Tibial nerve (tissue), 4 donors: ENCODE measurements around the gene ASB10. TPM values are rescaled to one million over a fixed set of nuclear protein-coding genes. Genes with fewer than 3 reads are reported as not detected.

ENCODE experiments used
- DNase-seq, 2 donors: peaks; one replicate each; pipeline ENCODE4 v3.0.0-alpha.2; 2019; ENCODE audit warnings: low spot score in 2 of 2
- H3K27ac ChIP-seq, 4 donors: fragments of 200-600 bp; sonication (generic) in 3 of 4; one replicate each; pipeline ENCODE4 v1.5.1; 2017 to 2019; ENCODE audit warnings: mild to moderate bottlenecking in 1 of 4
- H3K27me3 ChIP-seq, 2 donors: fragments of 200-600 bp; sonication (generic) in 1 of 2; one replicate each; pipeline versions ENCODE4 v1.5.1 to v1.6.0; 2017 to 2019
- H3K36me3 ChIP-seq, 3 donors: fragments of 200-600 bp; sonication (generic); one replicate each; pipeline ENCODE4 v1.5.1; 2018 to 2019
- H3K4me1 ChIP-seq, 4 donors: fragments of 200-600 bp; sonication (generic) in 3 of 4; one replicate each; pipeline ENCODE4 v1.5.1; 2017 to 2019
- H3K4me3 ChIP-seq, 4 donors: fragments of 200-600 bp; sonication (generic) in 3 of 4; one replicate each; pipeline ENCODE4 v1.5.1; 2017 to 2019; ENCODE audit warnings: mild to moderate bottlenecking in 1 of 4, moderate library complexity in 1 of 4
- H3K9me3 ChIP-seq, 4 donors: fragments of 200-600 bp; sonication (generic) in 3 of 4; one replicate each; pipeline ENCODE4 v1.5.1; 2017 to 2019
- EP300 ChIP-seq, 2 donors: sonication (generic); formaldehyde crosslinking; IDR thresholded peaks; one replicate each; pipeline ENCODE4 v1.6.1; 2017; ENCODE audit warnings: antibody characterized with exemption in 2 of 2, mild to moderate bottlenecking in 1 of 2
- POLR2A ChIP-seq, 2 donors: fragments of 450-650 bp; IDR thresholded peaks; one replicate each; pipeline ENCODE4 v1.6.1; 2017; ENCODE audit warnings: antibody characterized with exemption in 2 of 2, mild to moderate bottlenecking in 2 of 2, moderate library complexity in 2 of 2
- WGBS, 2 donors: methylation state at CpG; one replicate each; pipeline ENCODE4 v1.1.5; 2018; 5-methylcytosine and 5-hydroxymethylcytosine counted together
- total RNA-seq, 4 donors: library from RNA; depleted of rRNA; stranded (reverse); fragments of >200 nt; gene quantifications; one replicate each; pipeline ENCODE4 v1.1.0, GENCODE V29; 2016
- TF ChIP-seq, protein P1 (sequence below), 5 experiments: fragments of 200-600 bp in 3 of 5; fragments of 450-650 bp in 2 of 5; sonication (generic) in 3 of 5; IDR thresholded peaks; one replicate each; pipeline ENCODE4 v1.5.1; 2016 to 2019; ENCODE audit warnings: antibody characterized with exemption in 5 of 5, mild to moderate bottlenecking in 3 of 5, moderate library complexity in 2 of 5

Gene ASB10
- total RNA-seq, 4 donors from 2014 or later: not detected

DNA sequence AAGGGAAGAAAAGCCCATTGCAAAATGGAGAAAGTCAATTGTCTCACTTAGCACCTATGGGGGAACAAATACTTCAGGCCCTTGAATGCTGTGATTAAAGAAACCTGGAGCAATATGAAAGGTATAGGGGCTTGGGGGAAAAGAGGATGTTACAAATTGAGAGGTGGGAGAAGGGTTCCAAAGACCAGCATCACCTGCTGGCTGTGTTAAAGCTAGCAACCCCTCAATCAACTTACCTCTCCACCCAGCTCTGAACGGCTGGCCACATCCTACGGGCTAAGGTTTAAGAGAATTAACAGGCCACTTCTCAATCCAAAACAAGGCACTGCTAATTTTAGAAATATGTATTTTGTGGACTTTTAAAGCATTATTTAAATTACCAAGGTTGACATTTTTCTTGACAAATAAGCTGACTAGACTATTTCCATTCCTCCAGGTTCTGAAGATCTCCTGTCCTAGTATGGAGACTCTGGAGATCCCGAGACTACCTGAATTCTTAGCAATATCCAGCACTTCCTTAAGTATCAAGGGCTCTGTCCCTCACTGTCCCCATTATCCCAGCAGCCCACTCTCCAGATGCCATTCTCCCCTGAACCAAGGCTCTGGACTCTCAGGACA, 24.2 kb upstream of the ASB10 start:
- no peaks in the 10 kb centered on the region for H3K27me3 ChIP-seq
- DNase-seq: no peak
- no peak overlapping the region for H3K27ac ChIP-seq
- 78 to 81% methylated on average over 3 of the region's 3 CpGs for WGBS, 2 donors
- TF ChIP-seq, protein P1, sequence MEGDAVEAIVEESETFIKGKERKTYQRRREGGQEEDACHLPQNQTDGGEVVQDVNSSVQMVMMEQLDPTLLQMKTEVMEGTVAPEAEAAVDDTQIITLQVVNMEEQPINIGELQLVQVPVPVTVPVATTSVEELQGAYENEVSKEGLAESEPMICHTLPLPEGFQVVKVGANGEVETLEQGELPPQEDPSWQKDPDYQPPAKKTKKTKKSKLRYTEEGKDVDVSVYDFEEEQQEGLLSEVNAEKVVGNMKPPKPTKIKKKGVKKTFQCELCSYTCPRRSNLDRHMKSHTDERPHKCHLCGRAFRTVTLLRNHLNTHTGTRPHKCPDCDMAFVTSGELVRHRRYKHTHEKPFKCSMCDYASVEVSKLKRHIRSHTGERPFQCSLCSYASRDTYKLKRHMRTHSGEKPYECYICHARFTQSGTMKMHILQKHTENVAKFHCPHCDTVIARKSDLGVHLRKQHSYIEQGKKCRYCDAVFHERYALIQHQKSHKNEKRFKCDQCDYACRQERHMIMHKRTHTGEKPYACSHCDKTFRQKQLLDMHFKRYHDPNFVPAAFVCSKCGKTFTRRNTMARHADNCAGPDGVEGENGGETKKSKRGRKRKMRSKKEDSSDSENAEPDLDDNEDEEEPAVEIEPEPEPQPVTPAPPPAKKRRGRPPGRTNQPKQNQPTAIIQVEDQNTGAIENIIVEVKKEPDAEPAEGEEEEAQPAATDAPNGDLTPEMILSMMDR (IDR thresholded peaks at IDR 0.05): no peak
- TF ChIP-seq EP300 (IDR thresholded peaks at IDR 0.05) (no peak), POLR2A (IDR thresholded peaks at IDR 0.05) (no peak)
- no peaks in the 10 kb centered on the region for H3K9me3 ChIP-seq
- peaks cover 0 to 70% (median 17%) of the 10 kb centered on the region in 3 donors for H3K36me3 ChIP-seq
- H3K4me1 ChIP-seq: no peaks in the 10 kb centered on the region
- H3K4me3 ChIP-seq: no peak overlapping the region

DNA sequence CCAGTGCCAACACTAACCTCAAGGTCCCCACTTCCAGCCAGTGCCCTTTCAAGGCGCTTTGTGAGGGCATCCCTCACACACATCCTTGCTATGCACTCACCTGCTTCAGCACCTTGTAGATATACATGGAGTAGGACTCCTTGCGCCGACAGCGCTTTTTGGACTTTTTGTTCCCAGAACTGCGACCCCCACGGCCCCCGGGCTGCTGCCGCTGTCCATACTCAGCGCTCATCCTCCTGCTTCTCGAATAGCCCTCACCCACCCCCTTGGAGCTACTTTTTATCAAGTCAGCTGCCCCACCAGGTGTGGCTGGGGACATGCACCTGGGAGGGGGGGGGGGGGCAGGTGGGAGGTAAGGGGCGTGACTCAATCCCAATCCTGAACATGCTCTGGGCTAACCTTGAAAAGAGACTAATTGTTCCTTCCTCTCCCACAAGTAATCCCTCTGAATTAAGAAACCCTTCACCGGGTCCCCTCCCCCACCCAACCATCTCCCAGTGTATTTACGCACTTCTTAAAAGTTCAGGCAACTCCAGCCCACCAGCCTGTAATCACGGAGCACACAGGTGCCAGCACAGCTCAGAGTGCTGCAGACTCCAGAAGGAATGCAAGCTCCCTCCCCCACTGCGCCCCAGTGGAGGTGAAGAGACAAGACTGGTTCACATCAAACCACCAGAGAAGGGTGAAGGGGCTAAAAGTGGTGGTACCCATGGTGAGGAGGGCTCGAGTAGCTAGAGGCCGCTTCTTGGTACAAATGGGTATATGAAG, 23.2 kb upstream of the ASB10 start, which contains the start of gene H2BK1:
TSS of gene H2BK1 (minus strand) at position 402 of the 768 bp plus-strand sequence. CDS start at position 232, 170 bp downstream.
- Histone ChIP-seq H3K27me3 (no peaks in the 10 kb centered on the region), H3K9me3 (no peaks in the 10 kb centered on the region), H3K4me3 (no peak within 1 kb of the TSS), H3K27ac (no peak within 1 kb of the TSS), H3K36me3 (peaks cover 0 to 61% (median 11%) of the 10 kb centered on the region in 3 donors), H3K4me1 (no peaks in the 10 kb centered on the region)
- WGBS, 2 donors: 81 to 82% methylated on average over 17 of the region's 17 CpGs
- TF ChIP-seq, protein P1 (IDR thresholded peaks at IDR 0.05): no peak
- TF ChIP-seq EP300 (IDR thresholded peaks at IDR 0.05) (no peak), POLR2A (IDR thresholded peaks at IDR 0.05) (no peak)
- DNase-seq: no peak

DNA sequence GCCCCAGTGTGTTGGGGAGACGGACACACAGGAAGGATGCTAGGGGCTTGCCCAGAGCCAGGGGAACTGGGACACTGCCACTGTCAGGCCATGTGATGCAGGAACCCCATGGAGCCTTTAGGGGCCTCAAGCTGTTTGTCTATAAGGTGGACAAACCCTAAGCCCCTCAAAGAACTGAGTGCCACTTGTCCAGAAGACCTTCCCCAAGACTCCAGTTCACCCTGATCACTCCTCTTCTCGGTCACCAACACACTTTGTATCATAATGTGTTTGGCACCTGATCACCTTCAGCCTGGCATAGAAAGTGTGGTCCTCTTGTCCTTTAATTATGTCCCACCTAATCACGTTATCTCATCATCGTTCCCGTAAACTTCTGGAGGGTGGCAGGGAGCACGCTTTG, 22.5 kb upstream of the ASB10 start:
- DNase-seq: no peak
- Histone ChIP-seq H3K27me3 (peaks cover 0 to under 1% of the 10 kb centered on the region in 2 donors), H3K4me1 (no peaks in the 10 kb centered on the region), H3K27ac (no peak overlapping the region), H3K4me3 (no peak overlapping the region), H3K9me3 (no peaks in the 10 kb centered on the region), H3K36me3 (peaks cover 0 to 54% (median 10%) of the 10 kb centered on the region in 3 donors)
- 88% methylated on average over 6 of the region's 6 CpGs for WGBS, 2 donors
- TF ChIP-seq POLR2A (IDR thresholded peaks at IDR 0.05) (no peak), EP300 (IDR thresholded peaks at IDR 0.05) (no peak)
- TF ChIP-seq, protein P1 (IDR thresholded peaks at IDR 0.05): no peak

DNA sequence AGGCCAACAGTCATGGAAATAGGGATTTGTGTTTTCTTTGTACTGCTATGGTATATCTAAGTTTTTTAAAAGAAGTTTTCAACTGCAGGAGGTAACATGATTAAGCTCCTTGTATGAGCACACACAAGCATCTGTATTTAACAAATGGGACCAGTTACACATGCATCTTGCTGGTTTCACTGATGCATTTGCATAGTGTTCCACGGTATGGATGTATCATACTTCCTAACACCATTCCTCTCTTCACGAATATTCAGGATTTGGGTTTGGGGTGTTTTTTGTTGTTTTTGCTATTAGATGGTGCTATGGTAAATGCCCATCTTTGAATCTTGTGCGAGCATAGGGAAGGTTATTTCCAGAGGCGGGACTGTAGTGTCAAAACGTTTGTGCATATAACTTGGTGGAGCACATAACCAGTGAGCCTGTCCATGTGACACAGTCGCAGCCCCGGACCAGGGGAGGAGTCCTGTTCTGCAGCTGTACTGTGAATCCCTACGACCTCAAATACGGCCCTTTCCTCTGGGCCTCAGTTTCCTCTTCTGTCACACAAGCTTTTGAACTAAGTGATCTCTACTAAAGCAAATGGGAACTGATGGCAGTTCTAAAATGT, 21.3 kb upstream of the ASB10 start:
- 62 to 68% methylated on average over 9 of the region's 9 CpGs for WGBS, 2 donors

More for the DNA sequence above, 21.3 kb upstream of the ASB10 start:
- no peak overlapping the region for H3K27ac ChIP-seq
- TF ChIP-seq POLR2A (IDR thresholded peaks at IDR 0.05) (no peak), EP300 (IDR thresholded peaks at IDR 0.05) (no peak)
- TF ChIP-seq, protein P1 (IDR thresholded peaks at IDR 0.05): no peak
- no peak for DNase-seq
- H3K9me3 ChIP-seq: no peaks in the 10 kb centered on the region
- H3K4me3 ChIP-seq: no peak overlapping the region
- H3K27me3 ChIP-seq: peaks cover 0 to 10% of the 10 kb centered on the region in 2 donors
- H3K4me1 ChIP-seq: no peaks in the 10 kb centered on the region
- peaks cover 0 to 41% (median 0%) of the 10 kb centered on the region in 3 donors for H3K36me3 ChIP-seq
